ENCODE data around the gene C15orf62.

Gene C15orf62

DNA sequence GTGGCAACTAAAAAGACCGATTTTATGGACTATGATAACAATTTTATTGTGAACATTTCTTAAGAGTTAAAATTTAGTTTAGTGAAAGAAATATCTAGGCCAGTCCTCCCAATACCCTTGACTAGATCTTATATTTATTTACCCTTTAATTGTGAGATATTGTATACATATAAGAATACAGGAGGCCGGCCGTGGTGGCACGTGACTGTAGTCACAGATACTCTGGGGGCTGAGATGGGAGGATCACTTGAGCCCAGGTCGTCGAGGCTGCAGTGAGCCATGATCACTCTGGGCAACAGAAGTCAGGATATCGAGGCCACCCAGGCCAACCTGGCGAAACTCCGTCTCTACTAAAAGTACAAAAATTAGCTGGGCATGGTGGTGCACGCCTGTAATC, 14.0 kb upstream of the C15orf62 start:
- Histone ChIP-seq H3K9me3 (ENCODE audit: control insufficient read depth, low read length) (no peaks in the 10 kb centered on the region), H2AK5ac (ENCODE audit: low read length, severe bottlenecking) (no peak overlapping the region), H3K23ac (ENCODE audit: low read length in 2 of 2) (no peak overlapping the region), H3K36me3 (ENCODE audit: control insufficient read depth in 1 of 2, insufficient read depth in 2 of 2, low read depth in 1 of 2, low read length in 2 of 2) (peaks cover 11 to 21% of the 10 kb centered on the region in 2 experiments), H3K79me1 (replicated peaks; ENCODE audit: low read length, poor library complexity, severe bottlenecking) (peaks cover 23% of the 10 kb centered on the region), H3K4ac (ENCODE audit: low read depth in 1 of 2, low read length in 2 of 2) (no peak overlapping the region), H2BK120ac (ENCODE audit: low read depth, low read length) (no peak overlapping the region), H3K9ac (ENCODE audit: low read length) (peak overlapping the region; percentile 91), H3K18ac (ENCODE audit: low read depth in 1 of 2, low read length in 2 of 2) (no peak overlapping the region), H2BK15ac (ENCODE audit: low read depth, poor library complexity, severe bottlenecking) (no peak overlapping the region), H3K27ac (ENCODE audit: low read length, poor library complexity, severe bottlenecking) (no peak overlapping the region), H2AFZ (ENCODE audit: low read depth, low read length) (no peak overlapping the region), H4K8ac (ENCODE audit: low read length) (no peak overlapping the region), H3K14ac (ENCODE audit: low read length in 2 of 2) (no peak overlapping the region), H3K4me1 (ENCODE audit: control insufficient read depth, insufficient read depth, low read depth, low read length) (peaks cover 6% of the 10 kb centered on the region), H2BK5ac (ENCODE audit: low read depth, low read length, poor library complexity, severe bottlenecking) (no peak overlapping the region), H4K91ac (ENCODE audit: low read length) (no peak overlapping the region), H3K4me2 (ENCODE audit: low read length, poor library complexity, severe bottlenecking) (peak overlapping the region; percentile 91), H3K4me3 (ENCODE audit: insufficient read depth in 1 of 2, low read depth in 1 of 2, low read length in 2 of 2) (peak overlapping the region in 1 of 2 experiments; percentile 95), H2BK12ac (ENCODE audit: low read length in 2 of 2) (no peak overlapping the region), H3K27me3 (ENCODE audit: control insufficient read depth in 1 of 2, insufficient read depth in 1 of 2, low read length in 2 of 2) (peaks cover 0 to 3% of the 10 kb centered on the region in 2 experiments)
- 86% methylated on average over 9 of the region's 10 CpGs for WGBS
- no peak for DNase-seq

DNA sequence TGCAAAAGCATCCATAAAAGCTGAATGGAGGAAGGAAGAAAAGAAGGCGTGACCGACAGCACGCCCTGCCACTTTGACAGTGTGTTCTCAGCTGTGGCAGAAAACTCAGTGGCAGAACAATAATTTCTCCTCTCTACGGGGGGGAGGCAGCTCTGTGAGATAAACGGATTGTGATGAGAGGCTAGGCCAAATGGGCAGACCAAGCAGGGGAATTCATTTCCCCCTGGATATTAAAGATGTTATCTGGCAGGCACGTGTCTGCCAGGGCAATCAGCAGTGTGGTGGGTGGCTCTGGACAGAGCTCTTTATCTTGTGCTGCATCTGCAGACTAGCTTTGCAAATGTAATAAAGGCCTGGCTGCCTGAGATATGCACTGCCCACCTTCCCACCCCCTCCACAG, 12.8 kb upstream of the C15orf62 start:
- Histone ChIP-seq H2BK12ac (ENCODE audit: low read length in 2 of 2) (no peak overlapping the region), H3K79me1 (replicated peaks; ENCODE audit: low read length, poor library complexity, severe bottlenecking) (peaks cover 14% of the 10 kb centered on the region), H2BK120ac (ENCODE audit: low read depth, low read length) (no peak overlapping the region), H3K4me3 (ENCODE audit: insufficient read depth in 1 of 2, low read depth in 1 of 2, low read length in 2 of 2) (no peak overlapping the region), H3K14ac (ENCODE audit: low read length in 2 of 2) (no peak overlapping the region), H3K4me2 (ENCODE audit: low read length, poor library complexity, severe bottlenecking) (no peak overlapping the region), H4K8ac (ENCODE audit: low read length) (no peak overlapping the region), H3K18ac (ENCODE audit: low read depth in 1 of 2, low read length in 2 of 2) (no peak overlapping the region), H2AK5ac (ENCODE audit: low read length, severe bottlenecking) (no peak overlapping the region), H3K4me1 (ENCODE audit: control insufficient read depth, insufficient read depth, low read depth, low read length) (peaks cover 6% of the 10 kb centered on the region), H3K27ac (ENCODE audit: low read length, poor library complexity, severe bottlenecking) (no peak overlapping the region), H4K91ac (ENCODE audit: low read length) (no peak overlapping the region), H3K4ac (ENCODE audit: low read depth in 1 of 2, low read length in 2 of 2) (no peak overlapping the region), H3K9ac (ENCODE audit: low read length) (no peak overlapping the region), H3K36me3 (ENCODE audit: control insufficient read depth in 1 of 2, insufficient read depth in 2 of 2, low read depth in 1 of 2, low read length in 2 of 2) (peaks cover 2 to 9% of the 10 kb centered on the region in 2 experiments), H3K9me3 (ENCODE audit: control insufficient read depth, low read length) (no peaks in the 10 kb centered on the region), H2AFZ (ENCODE audit: low read depth, low read length) (no peak overlapping the region), H3K27me3 (ENCODE audit: control insufficient read depth in 1 of 2, insufficient read depth in 1 of 2, low read length in 2 of 2) (peaks cover 0 to 3% of the 10 kb centered on the region in 2 experiments), H2BK15ac (ENCODE audit: low read depth, poor library complexity, severe bottlenecking) (no peak overlapping the region), H3K23ac (ENCODE audit: low read length in 2 of 2) (no peak overlapping the region), H2BK5ac (ENCODE audit: low read depth, low read length, poor library complexity, severe bottlenecking) (no peak overlapping the region)
- no peak for DNase-seq
- 51% methylated on average over 6 of the region's 6 CpGs for WGBS

DNA sequence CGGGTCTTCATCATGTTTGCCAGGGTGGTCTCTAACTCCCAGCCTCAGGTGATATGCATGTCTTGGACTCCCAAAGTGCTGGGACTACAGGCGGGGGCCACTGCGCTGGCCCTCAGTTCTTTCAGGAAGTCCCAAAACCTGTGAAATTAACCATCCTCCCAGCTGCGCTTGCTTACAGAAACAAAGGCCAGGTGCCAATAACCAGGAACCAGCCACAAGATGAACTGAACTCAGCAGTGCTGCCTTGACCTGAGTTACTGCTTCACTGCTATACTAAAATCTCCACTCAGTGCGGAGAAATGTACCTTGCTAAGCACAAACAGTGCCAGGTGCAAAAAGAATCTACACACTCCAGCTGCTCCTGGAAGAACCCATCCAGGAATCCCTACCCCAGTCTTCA, 9.8 kb upstream of the C15orf62 start:
- Histone ChIP-seq H2AFZ (ENCODE audit: low read depth, low read length) (no peak overlapping the region), H3K4me1 (ENCODE audit: control insufficient read depth, insufficient read depth, low read depth, low read length) (peaks cover 16% of the 10 kb centered on the region), H2BK120ac (ENCODE audit: low read depth, low read length) (no peak overlapping the region), H3K79me1 (replicated peaks; ENCODE audit: low read length, poor library complexity, severe bottlenecking) (peaks cover under 1% of the 10 kb centered on the region), H3K4ac (ENCODE audit: low read depth in 1 of 2, low read length in 2 of 2) (no peak overlapping the region), H4K91ac (ENCODE audit: low read length) (no peak overlapping the region), H3K18ac (ENCODE audit: low read depth in 1 of 2, low read length in 2 of 2) (no peak overlapping the region), H3K36me3 (ENCODE audit: control insufficient read depth in 1 of 2, insufficient read depth in 2 of 2, low read depth in 1 of 2, low read length in 2 of 2) (no peaks in the 10 kb centered on the region), H4K8ac (ENCODE audit: low read length) (no peak overlapping the region), H3K9ac (ENCODE audit: low read length) (no peak overlapping the region), H3K23ac (ENCODE audit: low read length in 2 of 2) (no peak overlapping the region), H3K4me3 (ENCODE audit: insufficient read depth in 1 of 2, low read depth in 1 of 2, low read length in 2 of 2) (no peak overlapping the region), H2AK5ac (ENCODE audit: low read length, severe bottlenecking) (no peak overlapping the region), H3K9me3 (ENCODE audit: control insufficient read depth, low read length) (no peaks in the 10 kb centered on the region), H2BK12ac (ENCODE audit: low read length in 2 of 2) (no peak overlapping the region), H2BK15ac (ENCODE audit: low read depth, poor library complexity, severe bottlenecking) (no peak overlapping the region), H3K4me2 (ENCODE audit: low read length, poor library complexity, severe bottlenecking) (no peak overlapping the region), H3K27me3 (ENCODE audit: control insufficient read depth in 1 of 2, insufficient read depth in 1 of 2, low read length in 2 of 2) (peaks cover 0 to 3% of the 10 kb centered on the region in 2 experiments), H3K27ac (ENCODE audit: low read length, poor library complexity, severe bottlenecking) (no peak overlapping the region), H3K14ac (ENCODE audit: low read length in 2 of 2) (no peak overlapping the region), H2BK5ac (ENCODE audit: low read depth, low read length, poor library complexity, severe bottlenecking) (no peak overlapping the region)
- no peak for DNase-seq
- 98% methylated on average over 5 of the region's 5 CpGs for whole genome bisulfite sequencing

DNA sequence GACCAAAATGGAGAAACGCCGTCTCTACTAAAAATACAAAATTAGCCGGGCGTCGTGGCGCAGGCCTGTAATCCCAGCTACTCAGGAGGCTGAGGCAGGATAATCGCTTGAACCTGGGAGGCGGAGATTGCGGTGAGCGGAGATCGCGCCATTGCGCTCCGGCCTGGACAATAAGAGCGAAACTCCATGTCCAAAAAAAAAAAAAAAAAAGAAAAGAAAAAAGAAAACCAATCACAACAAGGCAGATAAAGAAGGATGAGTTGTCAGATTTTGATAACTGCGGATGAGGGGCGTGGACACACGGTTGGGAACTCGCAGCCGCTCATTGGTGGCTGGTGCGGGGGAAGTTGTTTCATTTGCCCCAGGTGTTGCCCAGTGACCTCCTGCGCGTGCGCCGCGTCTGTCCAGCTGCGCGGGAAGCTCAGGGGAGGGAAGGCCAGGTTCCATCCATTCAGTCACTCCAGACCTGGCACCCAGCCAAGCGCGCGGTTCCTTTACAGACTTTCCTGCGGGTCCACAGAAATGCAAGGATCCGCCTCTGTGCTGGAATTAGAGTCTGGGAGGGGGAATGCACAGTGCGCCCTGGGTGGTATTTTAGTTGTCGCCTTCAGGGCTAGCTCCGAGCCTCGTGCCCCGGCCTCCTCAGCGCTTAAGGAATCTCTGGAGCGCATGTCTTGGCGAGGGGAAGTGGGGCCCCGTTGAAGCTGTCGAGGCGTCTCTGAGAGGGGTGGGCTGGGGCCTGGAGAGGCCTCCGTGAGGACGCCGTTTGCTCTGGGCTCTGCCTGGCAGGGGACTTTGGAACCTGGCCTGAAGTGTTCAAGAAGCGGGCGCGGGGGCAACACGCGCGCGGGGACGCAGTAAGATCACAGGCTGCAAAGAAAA, 6.6 kb upstream of the C15orf62 start:
- Histone ChIP-seq H3K4me1 (ENCODE audit: control insufficient read depth, insufficient read depth, low read depth, low read length) (peaks cover 42% of the 10 kb centered on the region), H3K27ac (ENCODE audit: low read length, poor library complexity, severe bottlenecking) (no peak overlapping the region), H3K4me2 (ENCODE audit: low read length, poor library complexity, severe bottlenecking) (peak overlapping the region; percentile 99), H3K9ac (ENCODE audit: low read length) (peak overlapping the region; percentile 67), H2AK5ac (ENCODE audit: low read length, severe bottlenecking) (no peak overlapping the region), H3K4ac (ENCODE audit: low read depth in 1 of 2, low read length in 2 of 2) (peak overlapping the region; percentile 2 to 73), H3K79me1 (replicated peaks; ENCODE audit: low read length, poor library complexity, severe bottlenecking) (peaks cover under 1% of the 10 kb centered on the region), H2BK15ac (ENCODE audit: low read depth, poor library complexity, severe bottlenecking) (peak overlapping the region; percentile 82), H3K36me3 (ENCODE audit: control insufficient read depth in 1 of 2, insufficient read depth in 2 of 2, low read depth in 1 of 2, low read length in 2 of 2) (peaks cover 0 to 12% of the 10 kb centered on the region in 2 experiments), H2BK5ac (ENCODE audit: low read depth, low read length, poor library complexity, severe bottlenecking) (no peak overlapping the region), H2AFZ (ENCODE audit: low read depth, low read length) (peak overlapping the region; percentile 95), H3K4me3 (ENCODE audit: insufficient read depth in 1 of 2, low read depth in 1 of 2, low read length in 2 of 2) (peak overlapping the region; percentile 68 to 81), H4K8ac (ENCODE audit: low read length) (peak overlapping the region; percentile 90), H3K9me3 (ENCODE audit: control insufficient read depth, low read length) (no peaks in the 10 kb centered on the region), H3K18ac (ENCODE audit: low read depth in 1 of 2, low read length in 2 of 2) (peak overlapping the region; percentile 78 to 89), H2BK120ac (ENCODE audit: low read depth, low read length) (peak overlapping the region; percentile 64), H3K14ac (ENCODE audit: low read length in 2 of 2) (no peak overlapping the region), H3K27me3 (ENCODE audit: control insufficient read depth in 1 of 2, insufficient read depth in 1 of 2, low read length in 2 of 2) (peaks cover 0 to 3% of the 10 kb centered on the region in 2 experiments), H4K91ac (ENCODE audit: low read length) (peak overlapping the region; percentile 64), H2BK12ac (ENCODE audit: low read length in 2 of 2) (peak overlapping the region; percentile 25 to 55), H3K23ac (ENCODE audit: low read length in 2 of 2) (peak overlapping the region in 1 of 2 experiments; percentile 91)
- 52% methylated on average over 46 of the region's 55 CpGs for WGBS
- DNase-seq: no peak
